HepG2 (cell line): ENCODE measurements around the gene C5orf24. TPM values are rescaled to one million over a fixed set of nuclear protein-coding genes. Genes with fewer than 3 reads are reported as not detected.

ENCODE experiments used
- ATAC-seq: fragments of 200-7000 bp; cut with Tn5 transposase; 3 replicates; pipeline ENCODE4 v1.9.1; 2020; ENCODE audit warnings: mild to moderate bottlenecking, moderate library complexity
- BruUV-seq: library from RNA; stranded (reverse); fragments of 400-500 nt; replicated peaks from 2 replicates; lab custom pipeline; 2021; lab: Mats Ljungman, UMichigan
- CTCF ChIA-PET: fragments of 300-600 bp; formaldehyde crosslinking; extraction: SDS; loops from one replicate; lab custom pipeline; 2021; ENCODE audit warnings: low total read pairs, inconsistent platforms, low intra/inter-chr PET ratio; lab: Yijun Ruan, JAX
- POLR2A ChIA-PET: fragments of 350-600 bp; sonication (Branson Sonifier 250); formaldehyde crosslinking; loops from one replicate; lab custom pipeline; 2020; ENCODE audit warnings: antibody characterized with exemption, inconsistent platforms; lab: Yijun Ruan, JAX
- DNase-seq: peaks from one replicate; pipeline ENCODE4 v3.0.0-alpha.2; 2015; ENCODE audit warnings: low spot score
- FAIRE-seq: peaks from 3 replicates; lab custom pipeline; 2011; peaks lifted over from hg19 to GRCh38; lab: Jason Lieb, UNC
- H2AFZ ChIP-seq: one replicate; pipeline ENCODE4 v1.6.1; 2011; ENCODE audit warnings: low read length, inconsistent platforms
- H3K27ac ChIP-seq: fragments of 300-600 bp; 3 replicates; pipeline ENCODE4 v1.8.0; 2011; ENCODE audit warnings: mixed run types, mild to moderate bottlenecking, mixed read lengths, low read length, inconsistent platforms; ENCODE audit not compliant: insufficient read depth; ENCODE audit errors: extremely low read length
- H3K27me3 ChIP-seq, 2 experiments: fragments of 200-600 bp in 1 of 2; 2 replicates in 1 of 2; 3 replicates in 1 of 2; pipeline versions ENCODE4 v1.6.0 to v1.8.0; 2011; ENCODE audit warnings: low read length in 2 of 2, mild to moderate bottlenecking in 2 of 2, moderate library complexity in 2 of 2, inconsistent platforms in 1 of 2; ENCODE audit not compliant: insufficient read depth in 2 of 2, control insufficient read depth in 1 of 2
- H3K36me3 ChIP-seq, 2 experiments: fragments of 200-600 bp in 1 of 2; replicated peaks in 1 of 2; 2 replicates in 1 of 2; 3 replicates in 1 of 2; pipeline versions ENCODE4 v1.5.1 to v1.8.0; 2011; ENCODE audit warnings: low read length in 2 of 2, inconsistent platforms in 1 of 2; ENCODE audit not compliant: insufficient read depth in 2 of 2, control insufficient read depth in 1 of 2
- H3K4me1 ChIP-seq: 2 replicates; pipeline ENCODE4 v1.5.1; 2012; ENCODE audit warnings: low read length, inconsistent platforms; ENCODE audit not compliant: insufficient read depth
- H3K4me2 ChIP-seq: 2 replicates; pipeline ENCODE4 v1.6.0; 2011; ENCODE audit warnings: low read depth, low read length, inconsistent platforms
- H3K4me3 ChIP-seq, 3 experiments: fragments of 200-600 bp in 1 of 3; sonication (generic), shearing (Covaris generic) in 1 of 3; replicated peaks in 1 of 3; 2 replicates each; pipeline ENCODE4 v1.5.1; 2011 to 2016; ENCODE audit warnings: low read length in 3 of 3, inconsistent platforms in 2 of 3, low read depth in 2 of 3, mild to moderate bottlenecking in 2 of 3, control low read depth in 1 of 3, mixed read lengths in 1 of 3; ENCODE audit not compliant: insufficient read depth in 1 of 3
- H3K79me2 ChIP-seq: one replicate; pipeline ENCODE4 v1.6.1; 2011; ENCODE audit warnings: low read length, inconsistent platforms; ENCODE audit not compliant: insufficient read depth
- H3K9ac ChIP-seq: 2 replicates; pipeline ENCODE4 v1.6.0; 2011; ENCODE audit warnings: mild to moderate bottlenecking, low read depth, low read length, inconsistent platforms; ENCODE audit not compliant: insufficient read depth
- H3K9me3 ChIP-seq: 2 replicates; pipeline ENCODE4 v1.5.1; 2012; ENCODE audit warnings: mild to moderate bottlenecking, low read length
- H4K20me1 ChIP-seq: 2 replicates; pipeline ENCODE4 v1.6.0; 2011; ENCODE audit warnings: inconsistent platforms, mild to moderate bottlenecking, low read length, moderate library complexity; ENCODE audit not compliant: insufficient read depth
- CAMTA2 ChIP-seq: sonication (generic); formaldehyde crosslinking; IDR thresholded peaks from 2 replicates; pipeline ENCODE4 v1.4.0; 2020; ENCODE audit warnings: mild to moderate bottlenecking, missing genetic modification reagents, borderline replicate concordance
- CEBPG ChIP-seq: IDR thresholded peaks from 2 replicates; pipeline ENCODE4 v1.6.1; 2016
- GTF3A ChIP-seq: sonication (generic); formaldehyde crosslinking; conservative IDR thresholded peaks from 2 replicates; pipeline ENCODE4 v1.4.0; 2020; ENCODE audit warnings: mild to moderate bottlenecking, missing genetic modification reagents
- HNF4A ChIP-seq: sonication (generic); formaldehyde crosslinking; IDR thresholded peaks from 2 replicates; pipeline ENCODE4 v1.4.0; 2020; ENCODE audit warnings: missing genetic modification reagents
- MED13 ChIP-seq: sonication (generic); formaldehyde crosslinking; IDR thresholded peaks from 2 replicates; pipeline ENCODE4 v1.5.0; 2020; ENCODE audit warnings: missing genetic modification reagents
- NR2C2 ChIP-seq: sonication (generic); formaldehyde crosslinking; IDR thresholded peaks from 2 replicates; pipeline ENCODE4 v1.4.0; 2020; ENCODE audit warnings: missing genetic modification reagents, mild to moderate bottlenecking, moderate library complexity, borderline replicate concordance
- PPARG ChIP-seq: conservative IDR thresholded peaks from 2 replicates; pipeline ENCODE4 v1.6.1; 2016; ENCODE audit warnings: missing biosample characterization, missing genetic modification reagents
- SIN3A ChIP-seq: IDR thresholded peaks from 2 replicates; pipeline ENCODE4 v1.6.1; 2011; ENCODE audit warnings: low read depth, mild to moderate bottlenecking, control low read depth, low read length, borderline replicate concordance
- SRSF4 ChIP-seq: fragments of 200-400 bp; formaldehyde crosslinking; IDR thresholded peaks from one replicate; pipeline ENCODE4 v1.6.1; 2018; ENCODE audit warnings: mild to moderate bottlenecking, low read depth, low read length, moderate library complexity; ENCODE audit not compliant: poor library complexity, severe bottlenecking
- TERF1 ChIP-seq: sonication (generic); formaldehyde crosslinking; IDR thresholded peaks from 2 replicates; pipeline ENCODE4 v1.8.0; 2022; ENCODE audit warnings: mild to moderate bottlenecking, missing genetic modification reagents, moderate library complexity
- TMF1 ChIP-seq: sonication (generic); formaldehyde crosslinking; IDR thresholded peaks from 2 replicates; pipeline ENCODE4 v1.8.1; 2022; ENCODE audit warnings: low read depth, missing genetic modification reagents
- TSC22D2 ChIP-seq: sonication (generic); formaldehyde crosslinking; IDR thresholded peaks from 2 replicates; pipeline ENCODE4 v1.5.1; 2020; ENCODE audit warnings: missing genetic modification reagents, mild to moderate bottlenecking, borderline replicate concordance
- ZBTB2 ChIP-seq: sonication (generic); formaldehyde crosslinking; IDR thresholded peaks from 2 replicates; pipeline ENCODE4 v1.8.0; 2022; ENCODE audit warnings: low read depth, missing genetic modification reagents
- ZKSCAN8 ChIP-seq: IDR thresholded peaks from 2 replicates; pipeline ENCODE4 v1.6.1; 2016; ENCODE audit warnings: borderline replicate concordance, missing genetic modification reagents, missing compliant biosample characterization
- ZNF121 ChIP-seq: sonication (generic); formaldehyde crosslinking; IDR thresholded peaks from 2 replicates; pipeline ENCODE4 v1.5.0; 2020; ENCODE audit warnings: mild to moderate bottlenecking, missing genetic modification reagents
- ZNF317 ChIP-seq: sonication (generic); formaldehyde crosslinking; IDR thresholded peaks from 2 replicates; pipeline ENCODE4 v1.5.0; 2020; ENCODE audit warnings: mild to moderate bottlenecking, missing genetic modification reagents
- ZNF333 ChIP-seq: sonication (generic); formaldehyde crosslinking; IDR thresholded peaks from 2 replicates; pipeline ENCODE4 v1.4.0; 2020; ENCODE audit warnings: mild to moderate bottlenecking, missing genetic modification reagents, borderline replicate concordance
- WGBS: methylation state at CpG from one replicate; pipeline ENCODE4 v1.1.6; 2017; ENCODE audit warnings: low lambda C conversion rate; 5-methylcytosine and 5-hydroxymethylcytosine counted together
- in situ Hi-C: cut with HindIII; loops from 2 replicates; pipeline ENCODE4 v1.10.0; 2017; ENCODE audit warnings: low pct_unique_long_range_greater_than_20kb; ENCODE audit not compliant: extremely low pct_ligation_motif_present
- intact Hi-C: fragments of 100-400 bp; cut with micrococcal nuclease; formaldehyde crosslinking; loops from one replicate; pipeline ENCODE4 v1.10.0; 2022; ENCODE audit not compliant: unreplicated experiment
- polyA plus RNA-seq, 8 experiments: library from polyadenylated mRNA; depleted of rRNA in 3 of 8; stranded (reverse) in 7 of 8; unstranded in 1 of 8; fragments of >200 nt; fragmentation: Illumina TruSeq in 4 of 8; extraction: Trizol in 4 of 8; gene quantifications; 2 replicates each; pipeline versions ENCODE4 v1.2.1 to v1.2.3, GENCODE V29; 2011 to 2016; ENCODE audit warnings: low read depth in 4 of 8, missing spikeins in 1 of 8, mixed read lengths in 1 of 8; ENCODE audit not compliant: insufficient read depth in 1 of 8
- total RNA-seq, 5 experiments: library from RNA; depleted of rRNA; stranded (reverse); fragments of >200 nt; fragmentation: Illumina TruSeq; extraction: Trizol; gene quantifications; 2 replicates each; pipeline ENCODE4 v1.2.3, GENCODE V29; 2016; ENCODE audit warnings: low read depth in 1 of 5

The C5orf24 gene
- total and polyA plus RNA-seq, 2 of the 13 experiments (the other 11 are each of a cell fraction or from before 2014, with no cell fraction given) = 34.6 to 41.5 TPM

GRCh38 chr5:134835623-134836022, 10.1 kb upstream of the C5orf24 start:
- ChIA-PET CTCF (no interaction called here), POLR2A (no interaction called here)
- no peaks in the 10 kb centered on the region for H3K27me3 ChIP-seq
- peak; percentile 52; the same call in 1 of the 2 replicates for TF ChIP-seq ZNF121 (CRISPR knock-in tag)
- no peak for TF ChIP-seq SIN3A
- H3K9me3 ChIP-seq = no peaks in the 10 kb centered on the region
- peaks cover 24% of the 10 kb centered on the region for H3K4me1 ChIP-seq
- BruUV-seq = no TSS peak
- H3K4me2 ChIP-seq = no peak overlapping the region
- FAIRE-seq (no peak), ATAC-seq (no peak), DNase-seq (no peak)
- no peaks in the 10 kb centered on the region for H3K79me2 ChIP-seq
- H3K36me3 ChIP-seq = peaks cover 2 to 28% of the 10 kb centered on the region in 2 experiments
- 95% methylated on average over 2 of the region's 2 CpGs for WGBS
- H4K20me1 ChIP-seq = no peaks in the 10 kb centered on the region
- no peak overlapping the region for H3K4me3 ChIP-seq
- intact Hi-C loops (no loop called here), in situ Hi-C loops (no loop called here)
- H3K27ac ChIP-seq = no peak overlapping the region
- no peak overlapping the region for H2AFZ ChIP-seq
- H3K9ac ChIP-seq = no peak overlapping the region

- no peak overlapping the region for H3K4me2 ChIP-seq
- H4K20me1 ChIP-seq = no peaks in the 10 kb centered on the region
- ATAC-seq (peak; percentile 61), FAIRE-seq (no peak), DNase-seq (peak; percentile 50)
- H3K79me2 ChIP-seq = no peaks in the 10 kb centered on the region
- ChIA-PET CTCF (no interaction called here), POLR2A (interaction anchor here (0.6 to 2.0 kb wide), 2 partner anchors 8 to 20 kb away, joined by 3 to 11 read pairs; partner anchors contain the start of gene C5orf24)
- H3K9ac ChIP-seq = no peak overlapping the region
- no peak overlapping the region for H3K4me3 ChIP-seq
- H3K27ac ChIP-seq = peak overlapping the region; percentile 35
- peaks cover 2 to 27% of the 10 kb centered on the region in 2 experiments for H3K36me3 ChIP-seq
- no peaks in the 10 kb centered on the region for H3K9me3 ChIP-seq
- in situ Hi-C loops = no loop called here
- intact Hi-C loops = no loop called here
- WGBS = 89% methylated on average over 3 of the region's 3 CpGs
- no peaks in the 10 kb centered on the region for H3K27me3 ChIP-seq
- H2AFZ ChIP-seq = no peak overlapping the region
- BruUV-seq = no TSS peak
- H3K4me1 ChIP-seq = peaks cover 31% of the 10 kb centered on the region
- TF ChIP-seq ZNF333 (CRISPR knock-in tag) (no peak), SRSF4 (no peak), TERF1 (CRISPR knock-in tag) (no peak), HNF4A (peak; percentile 54), TSC22D2 (CRISPR knock-in tag) (no peak), TMF1 (CRISPR knock-in tag) (no peak), CAMTA2 (no peak), ZBTB2 (CRISPR knock-in tag) (no peak), CEBPG (no peak), NR2C2 (no peak), GTF3A (no peak), PPARG (CRISPR knock-in tag) (no peak), MED13 (no peak), ZKSCAN8 (CRISPR knock-in tag) (no peak), ZNF317 (CRISPR knock-in tag) (no peak)
These were observed 8.1 kb upstream of the C5orf24 start for GRCh38 chr5:134837530-134838181.
